Measurements from ENCODE around the gene VPS18.
A peak's percentile ranks its signal among the peaks of the same experiment; 100 is the strongest.

Gene VPS18

DNA sequence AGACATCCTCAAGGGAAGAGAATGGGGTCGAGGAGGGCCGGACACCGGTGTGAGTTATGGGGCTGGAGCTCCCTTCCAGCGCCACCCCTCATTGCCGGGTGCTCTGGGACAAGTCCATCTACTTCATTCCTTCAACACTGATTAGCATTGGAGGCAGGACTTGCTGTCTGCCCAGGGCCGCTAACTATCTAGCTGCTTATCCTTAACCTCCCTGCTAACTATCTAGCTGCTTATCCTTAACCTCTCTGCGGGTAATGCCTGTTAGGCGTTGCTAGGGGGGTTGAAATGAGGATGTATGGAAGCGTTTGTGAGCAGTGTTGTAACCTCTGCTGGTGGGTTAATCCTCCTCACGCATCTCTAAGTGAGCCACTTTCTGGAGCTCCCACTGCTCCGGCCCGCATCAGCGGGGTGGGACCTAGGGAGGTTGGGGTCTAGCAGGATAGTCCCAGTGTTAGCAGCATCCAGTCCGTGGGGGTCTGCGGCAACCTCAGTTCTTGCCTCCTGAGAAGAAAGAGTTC lies 48.1 kb downstream of the VPS18 start:
- DNase-seq (ENCODE audit: low read depth): peak; percentile 23
- TF ChIP-seq, protein P1, sequence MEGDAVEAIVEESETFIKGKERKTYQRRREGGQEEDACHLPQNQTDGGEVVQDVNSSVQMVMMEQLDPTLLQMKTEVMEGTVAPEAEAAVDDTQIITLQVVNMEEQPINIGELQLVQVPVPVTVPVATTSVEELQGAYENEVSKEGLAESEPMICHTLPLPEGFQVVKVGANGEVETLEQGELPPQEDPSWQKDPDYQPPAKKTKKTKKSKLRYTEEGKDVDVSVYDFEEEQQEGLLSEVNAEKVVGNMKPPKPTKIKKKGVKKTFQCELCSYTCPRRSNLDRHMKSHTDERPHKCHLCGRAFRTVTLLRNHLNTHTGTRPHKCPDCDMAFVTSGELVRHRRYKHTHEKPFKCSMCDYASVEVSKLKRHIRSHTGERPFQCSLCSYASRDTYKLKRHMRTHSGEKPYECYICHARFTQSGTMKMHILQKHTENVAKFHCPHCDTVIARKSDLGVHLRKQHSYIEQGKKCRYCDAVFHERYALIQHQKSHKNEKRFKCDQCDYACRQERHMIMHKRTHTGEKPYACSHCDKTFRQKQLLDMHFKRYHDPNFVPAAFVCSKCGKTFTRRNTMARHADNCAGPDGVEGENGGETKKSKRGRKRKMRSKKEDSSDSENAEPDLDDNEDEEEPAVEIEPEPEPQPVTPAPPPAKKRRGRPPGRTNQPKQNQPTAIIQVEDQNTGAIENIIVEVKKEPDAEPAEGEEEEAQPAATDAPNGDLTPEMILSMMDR (conservative IDR thresholded peaks at IDR 0.05; ENCODE audit: low read length): no peak

DNA sequence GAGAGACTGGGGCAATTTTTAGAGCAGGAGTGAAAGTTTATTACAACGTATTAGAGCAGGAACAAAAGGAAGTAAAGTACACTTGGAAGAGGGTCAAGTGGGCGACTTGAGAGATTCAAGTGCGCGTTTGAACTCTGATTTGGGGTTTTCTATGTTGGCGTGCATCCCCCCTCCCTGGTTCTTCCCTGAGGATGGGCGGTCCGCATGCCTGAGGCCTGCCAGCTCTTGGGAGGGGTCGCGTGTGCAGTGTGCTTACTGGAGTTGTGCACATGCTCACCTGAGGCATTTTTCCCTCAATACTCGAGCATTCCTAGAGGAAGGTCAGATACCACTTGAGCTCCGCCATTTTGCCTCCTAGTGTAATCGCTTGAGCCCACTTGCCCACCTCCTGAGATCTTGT lies 48.6 kb downstream of the VPS18 start:
- TF ChIP-seq, protein P1 (conservative IDR thresholded peaks at IDR 0.05; ENCODE audit: low read length): no peak
- peak overlapping the region; percentile 64 for H3K4me3 ChIP-seq (ENCODE audit: low read length)
- DNase-seq (ENCODE audit: low read depth): no peak

More for the DNA sequence above, 48.1 kb downstream of the VPS18 start:
- peak overlapping the region; percentile 64 for H3K4me3 ChIP-seq (ENCODE audit: low read length)

DNA sequence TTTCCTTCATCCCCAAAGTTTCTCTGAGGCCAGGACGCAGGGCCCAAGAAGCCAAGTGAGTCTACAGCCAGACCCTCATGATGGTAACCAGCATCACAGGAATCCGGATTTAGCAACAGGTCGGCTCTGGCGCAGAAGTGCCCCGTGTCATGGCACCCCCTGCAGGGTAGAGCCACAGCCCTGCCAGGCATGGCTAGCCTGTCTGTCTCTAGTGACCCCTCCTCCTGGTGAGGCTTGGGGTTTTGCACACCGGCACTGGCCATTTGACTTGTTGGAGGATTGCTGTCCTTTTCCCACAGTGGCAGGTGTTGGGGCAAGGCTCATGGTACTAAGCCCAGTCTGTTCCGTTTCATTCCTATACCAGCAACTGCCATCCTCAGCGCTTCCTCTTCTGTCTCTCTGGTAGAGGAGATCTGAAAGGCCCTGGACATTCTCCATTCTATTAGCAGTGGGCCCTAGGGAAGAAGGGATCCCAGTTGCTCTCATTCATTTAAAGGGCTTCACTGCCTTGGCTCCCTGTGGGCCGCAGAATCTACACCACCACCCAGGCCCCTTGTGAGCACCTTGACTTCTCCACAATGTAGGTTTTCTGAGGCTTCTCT lies 49.6 kb downstream of the VPS18 start:
- DNase-seq (ENCODE audit: low read depth): no peak
- TF ChIP-seq, protein P1 (conservative IDR thresholded peaks at IDR 0.05; ENCODE audit: low read length): no peak
- H3K4me3 ChIP-seq (ENCODE audit: low read length): no peak overlapping the region

DNA sequence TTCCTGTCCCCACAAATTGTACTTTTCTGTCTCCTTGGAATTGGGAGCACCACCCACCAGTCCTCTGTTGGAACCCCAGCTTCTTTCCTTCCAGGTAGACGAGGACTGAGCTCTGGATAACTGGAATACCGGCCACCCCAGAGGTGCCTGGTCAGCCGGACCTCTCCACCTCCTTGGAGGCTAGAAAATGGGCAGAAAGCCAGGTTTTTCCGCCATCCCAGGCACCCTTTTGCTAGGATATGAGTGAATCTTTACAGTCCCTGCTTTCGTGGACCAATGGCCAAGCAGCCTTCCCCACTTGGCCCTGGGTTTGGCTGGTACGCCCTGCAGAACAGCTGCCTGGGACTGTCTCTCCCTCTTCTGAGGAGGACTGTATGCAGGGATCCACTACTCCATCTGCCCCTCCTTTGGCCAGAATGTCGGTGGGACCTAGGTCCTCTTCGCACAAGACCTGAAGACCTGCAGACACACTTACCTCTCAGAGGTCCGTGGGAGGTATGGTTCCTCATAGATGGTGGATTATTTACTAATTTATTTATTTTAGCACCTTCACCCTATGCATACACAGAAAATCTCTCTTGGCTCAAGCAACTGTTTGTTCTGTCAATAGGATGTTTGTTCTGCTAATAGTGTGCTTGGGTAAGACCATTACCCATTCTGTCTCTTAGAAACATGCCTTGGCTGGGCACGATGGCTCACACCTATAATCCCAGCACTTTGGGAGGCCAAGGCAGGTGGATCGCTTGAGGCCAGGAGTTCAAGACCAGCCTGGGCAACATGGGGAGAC lies 50.5 kb downstream of the VPS18 start:
- TF ChIP-seq, protein P1 (conservative IDR thresholded peaks at IDR 0.05; ENCODE audit: low read length): no peak
- DNase-seq (ENCODE audit: low read depth): no peak
- H3K4me3 ChIP-seq (ENCODE audit: low read length): no peak overlapping the region

DNA sequence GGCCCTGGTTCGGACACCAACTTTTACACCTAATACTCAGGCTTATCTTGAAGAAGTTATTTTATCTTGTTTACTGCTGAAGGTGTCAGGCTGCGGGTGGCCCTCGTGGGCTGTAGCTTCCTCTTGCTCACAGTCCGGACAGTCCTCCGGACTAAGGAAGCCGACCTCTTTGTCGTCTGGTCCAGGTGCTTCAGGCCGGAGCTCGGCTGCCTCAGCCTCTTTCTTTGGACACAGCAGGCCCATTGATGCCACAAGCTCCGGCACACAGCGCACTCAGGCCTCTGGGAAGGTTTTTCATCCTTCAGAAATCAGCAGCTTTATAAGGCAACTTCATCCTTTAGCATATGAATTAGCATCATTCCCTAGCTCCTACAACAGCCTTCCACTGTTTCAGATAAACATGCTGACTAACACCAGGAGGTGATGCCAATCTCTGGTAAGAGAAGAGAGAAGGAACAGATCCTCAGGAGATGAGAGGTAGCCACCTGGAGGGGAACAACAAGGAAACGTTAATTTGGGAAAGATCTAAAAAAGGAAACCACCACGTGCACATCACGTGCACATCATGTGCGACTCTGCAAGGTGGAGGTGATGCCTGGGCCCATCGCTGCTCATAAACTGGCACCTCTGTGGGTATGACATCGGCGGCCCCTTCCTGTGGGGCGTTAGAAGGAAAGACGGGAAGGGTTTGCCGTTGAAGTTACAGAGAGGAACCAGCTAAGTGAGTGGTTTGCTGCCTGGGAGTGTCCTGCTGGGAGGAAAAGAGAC lies 54.6 kb downstream of the VPS18 start:
- no peak for DNase-seq (ENCODE audit: low read depth)
- TF ChIP-seq, protein P1 (conservative IDR thresholded peaks at IDR 0.05; ENCODE audit: low read length): no peak
- no peak overlapping the region for H3K4me3 ChIP-seq (ENCODE audit: low read length)

DNA sequence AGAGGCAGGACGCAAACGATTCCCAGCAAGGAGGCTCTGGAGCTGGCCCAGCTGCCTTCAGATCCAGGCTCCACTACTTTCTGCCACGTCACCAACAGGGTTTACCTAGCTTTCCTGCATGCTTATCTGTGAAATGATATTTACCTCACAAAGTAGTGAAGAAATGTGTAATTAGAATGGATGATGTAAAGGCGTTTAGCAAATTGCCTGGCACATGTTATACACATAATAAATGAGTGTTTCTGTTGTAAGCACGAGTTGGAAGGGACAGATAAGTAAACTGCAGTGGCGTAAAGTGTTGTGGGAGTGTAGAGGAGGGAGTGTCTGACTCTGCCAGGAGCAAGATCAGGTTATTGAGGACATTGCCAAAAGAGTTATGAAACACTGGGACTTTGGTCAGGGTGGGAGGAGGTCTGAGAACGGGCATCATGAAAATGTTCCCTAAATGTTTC lies 55.5 kb downstream of the VPS18 start:
- TF ChIP-seq, protein P1 (conservative IDR thresholded peaks at IDR 0.05; ENCODE audit: low read length): no peak
- DNase-seq (ENCODE audit: low read depth): no peak
- H3K4me3 ChIP-seq (ENCODE audit: low read length): no peak overlapping the region
